ENCODE results near the gene QRFP.
"Not testable (repeated sequence)": the region's sequence is repeated elsewhere in the genome, so short reads cannot be mapped to it uniquely, and the experiment has no call there.

The QRFP gene

GRCh38 chr9:130918826-130919558 lies 22.4 kb upstream of the QRFP start:
- DNase-seq, result no peak

DNA sequence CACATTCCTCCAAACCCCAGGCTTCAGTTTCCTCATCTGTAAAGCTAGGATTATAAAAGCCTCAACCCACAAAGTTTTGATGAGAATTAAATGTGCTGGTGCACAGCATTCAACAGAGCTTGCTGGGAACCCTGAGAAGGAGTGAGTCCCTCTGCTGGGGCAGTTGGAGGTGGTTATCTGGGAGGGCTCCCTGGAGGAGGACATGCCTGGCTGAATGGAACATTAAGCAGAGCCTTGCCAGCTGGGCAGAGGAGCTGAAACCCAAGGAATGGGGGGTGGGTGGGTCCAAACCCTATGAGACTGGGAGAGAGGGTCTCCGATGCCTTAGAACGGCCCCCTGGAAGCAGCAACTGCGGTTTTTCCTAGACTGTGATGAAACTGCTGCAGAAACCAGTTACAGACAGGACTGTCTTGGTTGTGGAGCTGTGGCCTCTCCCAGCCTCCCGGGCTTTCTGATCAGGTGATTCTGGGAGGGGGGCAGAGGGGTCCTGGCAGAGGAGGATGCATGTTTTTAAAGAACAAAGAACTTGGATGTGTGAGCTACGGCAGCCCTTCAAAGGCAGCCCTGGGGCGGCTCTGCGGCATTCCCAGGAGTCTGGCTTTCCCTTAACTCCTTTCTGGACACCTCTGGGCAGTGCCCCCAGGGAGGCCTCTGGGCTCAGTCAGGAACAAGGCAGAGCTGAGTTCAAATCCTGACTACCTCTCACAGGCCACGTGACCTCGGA lies 21.7 kb upstream of the QRFP start:
- no peak for DNase-seq

GRCh38 chr9:130917168-130917960 lies 20.8 kb upstream of the QRFP start:
- DNase-seq, result no peak

- no peak for DNase-seq
Measured at GRCh38 chr9:130915096-130915447, 18.5 kb upstream of the QRFP start.

GRCh38 chr9:130914417-130915095 lies 17.9 kb upstream of the QRFP start:
- no peak for DNase-seq

DNA sequence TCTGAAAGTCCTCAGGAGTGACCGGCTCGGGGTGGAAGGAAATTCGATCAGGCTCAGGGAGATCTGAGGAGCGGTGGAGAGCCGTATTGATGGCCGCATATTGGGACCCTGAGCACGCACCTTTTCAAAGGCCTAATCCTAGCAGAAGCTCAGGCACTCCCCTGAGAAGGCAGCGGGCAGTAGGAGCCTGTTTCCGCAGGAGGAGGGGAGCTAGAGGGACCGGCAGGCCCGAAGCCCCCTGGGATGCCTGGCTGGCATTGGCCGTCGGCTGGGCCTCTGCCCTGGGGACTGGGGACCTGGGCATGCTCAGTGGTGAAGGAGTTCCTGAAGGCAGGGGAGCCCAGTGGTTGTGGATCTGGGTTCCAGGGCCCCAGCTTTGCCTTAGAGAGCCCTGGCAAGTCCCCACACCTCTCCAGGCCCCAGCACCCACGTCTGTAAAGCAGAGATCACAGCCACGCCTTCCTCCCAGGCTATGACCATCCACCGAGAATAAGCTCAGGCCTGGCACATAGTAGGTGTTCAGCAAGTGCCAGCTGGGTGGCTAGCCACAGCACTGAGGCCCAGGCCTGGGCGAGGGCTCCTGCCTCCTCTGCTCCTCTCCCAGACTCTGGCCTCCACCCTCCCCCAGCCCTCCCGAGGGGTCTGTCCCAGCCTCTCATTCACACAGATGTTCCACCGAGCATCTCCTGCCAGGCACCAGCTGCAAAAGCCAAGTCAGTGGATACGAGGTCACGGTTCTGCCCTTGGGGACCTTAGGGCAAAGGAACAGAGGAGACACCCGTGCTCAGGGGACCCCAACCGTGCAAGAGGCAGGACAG lies 17.2 kb upstream of the QRFP start:
- DNase-seq, result no peak

DNA sequence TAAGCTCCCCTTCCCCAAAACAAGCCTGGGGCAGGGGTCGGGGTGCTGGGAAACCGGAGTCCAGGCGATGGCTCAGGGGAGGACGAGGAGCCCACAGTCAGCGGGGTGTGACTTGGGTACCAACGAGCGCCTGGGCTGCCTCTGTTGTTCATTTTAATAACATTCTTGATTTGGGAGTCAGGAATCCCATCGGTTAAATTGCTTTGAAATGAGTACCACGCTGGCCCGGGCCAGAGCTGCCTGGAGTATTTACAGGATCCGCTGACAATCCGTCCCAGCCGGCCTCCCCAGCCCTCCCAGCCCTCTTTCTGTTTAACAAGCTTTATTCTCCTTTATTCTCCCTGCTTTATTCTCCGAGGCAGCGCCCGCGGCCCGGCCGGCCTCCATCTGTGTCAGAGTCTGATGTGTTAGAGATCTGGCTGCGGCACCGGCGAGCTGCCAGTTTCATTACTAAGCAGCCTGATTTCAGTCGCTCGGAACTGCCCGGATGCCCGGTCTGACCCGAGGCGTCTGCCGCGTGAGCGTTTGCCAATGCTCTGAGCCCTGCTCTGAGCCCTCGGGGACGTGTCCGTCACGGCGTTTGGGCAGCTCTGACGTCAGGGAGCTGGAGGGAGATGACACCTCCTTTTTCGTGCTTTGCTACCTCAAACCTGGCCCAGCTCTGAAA lies 16.5 kb upstream of the QRFP start:
- no peak for DNase-seq

DNA sequence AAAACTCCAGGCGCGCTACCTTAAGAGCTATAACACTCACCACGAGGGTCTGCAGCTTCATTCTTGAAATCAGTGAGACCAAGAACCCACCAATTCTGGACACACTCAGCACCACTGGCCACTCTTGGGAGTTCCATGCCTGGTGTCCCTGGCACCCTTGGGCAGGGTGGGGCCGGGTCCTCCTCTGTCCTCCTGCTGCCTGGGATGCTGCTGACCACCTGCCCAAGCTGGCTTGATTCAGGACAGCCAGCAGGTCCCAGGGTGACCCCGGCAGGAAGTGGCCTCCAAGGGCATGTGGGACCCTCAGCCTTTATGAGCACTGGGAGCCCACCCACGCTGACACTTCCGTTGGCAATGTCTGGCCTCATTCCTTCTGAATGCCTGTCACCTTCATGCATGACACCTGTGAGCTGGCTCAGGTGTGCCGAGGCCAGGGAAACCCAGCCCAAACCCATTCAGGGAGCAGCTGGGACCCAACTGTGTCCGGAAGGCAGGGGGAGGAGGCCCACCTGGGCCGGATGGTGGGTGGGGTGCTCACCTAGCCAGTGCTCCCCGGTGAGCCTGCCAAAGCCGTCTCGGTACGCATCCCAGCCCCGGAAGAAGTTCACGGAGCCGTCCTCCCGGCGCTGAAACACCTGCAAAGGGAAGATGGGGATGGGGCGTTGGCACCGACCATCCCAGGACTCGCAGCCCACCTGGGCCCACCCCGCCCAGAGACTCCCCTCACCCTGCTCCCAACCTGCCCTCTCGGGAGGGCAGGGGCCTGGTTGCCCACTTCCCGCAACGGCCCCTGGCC lies 14.8 kb upstream of the QRFP start:
- DNase-seq, result no peak

DNA sequence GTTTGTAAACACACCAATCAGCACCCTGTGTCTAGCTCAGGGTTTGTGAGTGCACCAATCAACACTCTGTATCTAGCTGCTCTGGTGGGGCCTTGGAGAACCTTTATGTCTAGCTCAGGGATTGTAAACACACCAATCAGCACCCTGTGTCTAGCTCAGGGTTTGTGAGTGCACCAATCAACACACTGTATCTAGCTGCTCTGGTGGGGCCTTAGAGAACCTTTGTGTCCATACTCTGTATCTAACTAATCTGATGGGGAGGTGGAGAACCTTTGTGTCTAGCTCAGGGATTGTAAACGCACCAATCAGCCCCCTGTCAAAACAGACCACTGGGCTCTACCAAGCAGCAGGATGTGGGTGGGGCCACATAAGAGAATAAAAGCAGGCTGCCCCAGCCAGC lies 14.1 kb upstream of the QRFP start:
- DNase-seq, result not testable (repeated sequence)

- DNase-seq, result not testable (repeated sequence)
Measured at GRCh38 chr9:130910041-130910440, 13.4 kb upstream of the QRFP start.

GRCh38 chr9:130908878-130909355 lies 12.3 kb upstream of the QRFP start:
- no peak for DNase-seq

DNA sequence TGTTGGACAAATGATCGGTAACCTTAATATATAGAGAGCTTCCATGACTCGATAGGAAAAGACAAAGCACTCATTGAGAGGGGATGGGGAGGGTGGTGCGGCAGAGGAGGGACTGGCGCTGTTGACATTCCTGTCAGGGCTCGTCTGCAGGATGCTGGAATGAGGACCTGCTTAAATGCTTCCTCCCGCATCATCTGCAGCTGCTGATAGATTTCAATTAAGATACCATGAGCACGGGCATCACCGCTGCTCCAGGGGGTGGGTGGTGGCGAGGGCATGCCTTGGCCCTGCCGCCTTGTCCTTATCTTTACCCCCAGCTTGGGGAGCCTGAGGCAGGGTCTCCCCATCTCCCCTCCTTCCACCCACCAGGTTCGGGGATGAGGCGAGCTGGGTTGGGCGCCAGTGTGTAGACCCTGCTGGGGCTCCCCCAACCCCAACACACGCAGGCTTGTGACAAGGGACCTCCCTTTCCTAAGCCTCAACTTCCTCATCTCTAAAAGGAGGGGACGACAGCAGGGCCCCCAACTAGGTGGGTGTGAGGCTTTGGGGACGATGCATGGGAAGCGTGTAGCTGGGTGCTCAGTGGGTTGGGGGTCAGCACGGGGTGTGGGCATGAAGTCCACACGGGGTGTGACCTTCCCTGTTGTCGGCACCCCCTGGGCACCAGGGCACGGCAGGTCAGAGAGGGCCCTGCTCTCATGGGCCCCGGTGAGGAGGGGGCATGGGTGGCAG lies 11.7 kb upstream of the QRFP start:
- no peak for DNase-seq

- no peak for DNase-seq
Measured at GRCh38 chr9:130906735-130907416, 10.3 kb upstream of the QRFP start.

DNA sequence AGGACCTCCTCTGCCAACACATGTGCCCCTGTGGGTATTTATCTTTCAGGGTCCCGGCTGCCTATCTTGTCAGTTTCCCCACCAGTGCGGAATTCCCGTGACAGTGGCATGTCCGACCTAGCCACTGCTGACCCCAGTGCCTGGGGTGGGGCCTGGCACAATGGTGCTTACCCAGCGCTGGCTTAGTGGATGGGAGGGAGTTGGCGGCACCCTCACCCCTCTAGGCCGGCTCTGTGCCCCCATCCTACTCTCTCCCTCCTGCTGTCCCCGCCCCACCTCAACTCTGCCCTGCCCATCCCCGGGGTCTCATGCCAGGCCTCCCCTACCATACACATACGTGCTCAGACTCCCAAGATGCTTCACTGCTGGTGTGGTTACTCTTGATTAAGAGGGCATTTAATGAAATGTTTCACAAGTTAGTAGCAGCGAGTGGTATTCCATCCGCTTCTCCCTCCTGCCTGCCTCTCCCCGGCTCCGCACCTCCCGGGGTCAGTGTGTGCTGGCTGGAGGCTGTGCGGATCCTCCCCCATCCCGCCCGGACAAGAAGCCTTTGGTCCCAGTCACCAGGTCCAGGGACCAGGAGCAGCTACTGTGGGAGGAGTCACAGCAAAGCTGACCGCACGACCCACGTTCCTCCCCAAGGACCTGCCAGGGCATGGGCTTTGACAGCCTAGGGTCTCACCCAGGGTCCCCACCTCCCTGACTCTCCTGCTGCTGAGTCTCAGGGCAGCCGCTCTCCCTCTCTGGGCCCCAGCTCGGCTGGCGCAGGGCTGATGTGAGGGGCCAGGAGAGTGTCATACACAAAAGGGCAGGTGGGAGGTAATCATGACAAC lies 9.5 kb upstream of the QRFP start:
- DNase-seq, result no peak

DNA sequence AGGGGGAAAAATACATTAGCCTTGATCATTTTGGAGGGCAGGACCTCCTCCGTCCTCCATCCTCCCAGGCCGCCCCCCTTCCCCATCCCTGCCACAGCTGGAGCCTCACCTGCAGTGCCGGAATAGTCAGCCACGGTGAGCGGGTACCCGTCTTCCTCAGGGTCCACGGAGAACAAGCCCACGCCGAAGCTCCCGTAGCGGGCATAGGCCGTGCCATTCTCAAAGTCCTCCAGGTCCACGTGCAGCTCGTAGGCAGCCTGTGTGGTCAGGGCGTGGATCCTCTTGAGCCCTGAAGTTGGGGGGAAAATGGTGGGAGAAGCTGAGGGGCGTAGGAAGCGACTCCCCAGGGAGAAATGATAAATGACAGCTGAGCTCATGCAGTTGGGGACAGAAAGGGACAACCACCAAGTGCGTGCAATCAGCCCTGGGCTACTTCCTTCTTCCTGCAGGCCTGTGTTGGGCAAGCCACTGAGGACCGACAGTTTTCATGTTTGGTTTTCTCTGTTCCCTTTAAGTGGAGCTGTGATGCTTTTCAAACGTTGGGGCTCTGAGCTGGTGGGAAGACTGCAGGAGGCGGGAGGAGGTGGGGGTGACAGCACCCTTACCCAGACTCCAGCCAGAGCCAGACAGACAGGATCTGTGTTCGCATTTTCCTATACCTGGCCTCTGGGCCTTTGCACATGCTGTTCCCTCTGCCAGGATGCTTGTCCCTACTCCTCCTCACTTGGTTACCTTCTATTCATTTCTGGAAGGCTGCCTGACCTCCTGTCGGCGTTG lies 8.7 kb upstream of the QRFP start:
- no peak for DNase-seq

DNA sequence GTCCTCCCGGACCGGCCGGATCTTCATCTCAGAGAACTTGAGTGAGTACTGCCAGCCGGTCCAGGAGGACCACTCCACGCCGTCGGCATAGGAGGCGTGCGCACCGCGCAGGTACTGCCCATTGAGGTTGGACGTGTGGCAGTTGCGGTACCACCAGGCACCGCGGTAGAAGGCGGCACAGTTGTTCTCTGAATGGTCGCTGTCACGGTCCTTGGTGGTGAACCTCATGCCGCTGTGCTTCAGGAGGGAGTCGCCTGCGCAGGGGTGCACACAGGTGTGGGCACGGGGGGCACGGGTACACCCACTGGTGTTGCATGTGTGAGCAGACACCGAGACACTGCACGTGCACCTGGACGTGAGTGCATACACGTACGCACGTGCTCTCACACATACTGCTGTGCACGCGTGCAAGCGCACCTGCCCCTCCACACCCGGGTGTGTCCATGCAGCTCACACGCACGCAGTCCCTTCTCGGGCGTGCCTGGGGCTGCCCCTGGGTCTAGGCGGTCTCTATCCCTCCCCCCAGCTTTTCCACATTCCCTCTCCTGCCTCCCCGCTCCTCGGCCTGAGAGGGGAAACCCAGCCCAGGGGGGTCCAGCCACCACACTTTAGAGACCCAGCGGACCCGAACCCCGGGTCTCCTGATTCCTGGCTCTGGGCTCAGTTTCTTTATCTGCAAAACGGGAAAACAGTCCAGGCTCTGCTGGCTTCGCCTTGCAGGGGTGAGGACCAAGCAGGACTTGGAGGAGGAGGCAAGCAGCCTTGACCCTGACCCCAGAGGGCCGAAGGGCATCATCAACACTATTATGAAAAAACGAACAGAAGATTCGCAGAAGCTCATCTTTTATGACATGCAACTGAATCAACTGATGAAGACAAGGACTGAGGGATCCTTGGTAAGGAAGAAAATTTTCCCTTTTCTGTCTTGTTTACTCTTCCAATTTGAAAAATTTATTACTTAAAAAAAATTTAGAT lies 7.7 kb upstream of the QRFP start:
- DNase-seq, result no peak

All from activated CD4-positive, alpha-beta T cell treated with anti-CD3 and anti-CD28 coated beads, Interleukin-2, Interleukin-6, amounts not matched to agents 100 ng/mL and 50 ng/mL, durations not matched to agents 16 hours and 8 hours (primary cell).